ENCODE measurements around the gene STMN3. TPM values are rescaled to one million over a fixed set of nuclear protein-coding genes. Genes with fewer than 3 reads are reported as not detected.

Gene STMN3
- total RNA-seq, 4 donors from 2014 or later: 14.2 to 20.7 (median 17.0) TPM

- peaks cover 4% of the 10 kb centered on the region for H3K36me3 ChIP-seq
- peak within 1 kb of the TSS; percentile 47 for H3K4me3 ChIP-seq
- TF ChIP-seq CTCF (IDR thresholded peaks at IDR 0.05) (no peak), POLR2AphosphoS5 (IDR thresholded peaks at IDR 0.05) (peak in 1 of 3 donors; percentile 35)
- peaks cover 69% of the 10 kb centered on the region for H3K4me1 ChIP-seq
- peak in 1 of 2 donors; percentile 64 for DNase-seq (ENCODE audit: low spot score in 2 of 2)
- H3K27ac ChIP-seq: no peak within 1 kb of the TSS
- no peaks in the 10 kb centered on the region for H3K9me3 ChIP-seq
- no CpG with 5 or more reads among the region's 52 CpGs for WGBS
- no peaks in the 10 kb centered on the region for H3K27me3 ChIP-seq
Observed at GRCh38 chr20:63696628-63697356, 43.6 kb upstream of the STMN3 start, which contains the start of gene TNFRSF6B. Gene TNFRSF6B, plus strand, starts transcription at chr20:63696652. Its CDS starts 116 bp downstream, at chr20:63696768.

GRCh38 chr20:63696306-63696627 is 43.0 kb upstream of the STMN3 start:
- TF ChIP-seq EP300 (IDR thresholded peaks at IDR 0.05) (no peak), CTCF (IDR thresholded peaks at IDR 0.05) (no peak), POLR2A (IDR thresholded peaks at IDR 0.05) (no peak), POLR2AphosphoS5 (IDR thresholded peaks at IDR 0.05) (no peak)
- WGBS: 0% methylated on average over 3 of the region's 6 CpGs
- Histone ChIP-seq H3K27me3 (no peaks in the 10 kb centered on the region), H3K27ac (no peak overlapping the region), H3K36me3 (peaks cover 4% of the 10 kb centered on the region), H3K9me3 (no peaks in the 10 kb centered on the region), H3K4me1 (peaks cover 74% of the 10 kb centered on the region), H3K4me3 (peak overlapping the region; percentile 47)
- DNase-seq (ENCODE audit: low spot score in 2 of 2): peak in 1 of 2 donors; percentile 66

GRCh38 chr20:63695424-63696305 is 42.4 kb upstream of the STMN3 start:
- Histone ChIP-seq H3K27me3 (no peaks in the 10 kb centered on the region), H3K36me3 (peaks cover 4% of the 10 kb centered on the region), H3K27ac (no peak overlapping the region), H3K4me1 (peaks cover 80% of the 10 kb centered on the region), H3K4me3 (no peak overlapping the region), H3K9me3 (no peaks in the 10 kb centered on the region)
- DNase-seq (ENCODE audit: low spot score in 2 of 2): peak in 1 of 2 donors; percentile 69
- 35% methylated on average over 5 of the region's 25 CpGs for WGBS
- TF ChIP-seq CTCF (IDR thresholded peaks at IDR 0.05) (no peak), EP300 (IDR thresholded peaks at IDR 0.05) (no peak), POLR2AphosphoS5 (IDR thresholded peaks at IDR 0.05) (no peak), POLR2A (IDR thresholded peaks at IDR 0.05) (no peak)

- H3K9me3 ChIP-seq: no peaks in the 10 kb centered on the region
- whole genome bisulfite sequencing: 79% methylated on average over 12 of the region's 37 CpGs
- peaks cover 84% of the 10 kb centered on the region for H3K4me1 ChIP-seq
- TF ChIP-seq EP300 (IDR thresholded peaks at IDR 0.05) (no peak), CTCF (IDR thresholded peaks at IDR 0.05) (no peak), POLR2A (IDR thresholded peaks at IDR 0.05) (no peak), POLR2AphosphoS5 (IDR thresholded peaks at IDR 0.05) (no peak)
- peak in 1 of 2 donors; percentile 59 for DNase-seq (ENCODE audit: low spot score in 2 of 2)
- peaks cover 3% of the 10 kb centered on the region for H3K36me3 ChIP-seq
- H3K27ac ChIP-seq: no peak overlapping the region
- H3K27me3 ChIP-seq: no peaks in the 10 kb centered on the region
- H3K4me3 ChIP-seq: no peak overlapping the region
Observed at GRCh38 chr20:63694584-63695423, 41.6 kb upstream of the STMN3 start.
